Keratinocyte (primary cell): ENCODE results near the gene TAOK1. TPM values are rescaled to one million over a fixed set of nuclear protein-coding genes. Genes with fewer than 3 reads are reported as not detected.
A peak's percentile ranks its signal among the peaks of the same experiment; 100 is the strongest.

Source experiments
- DNase-seq: peaks from one replicate; pipeline ENCODE4 v3.0.0-alpha.2; 2011; ENCODE audit warnings: low read depth, missing footprints, low spot score
- FAIRE-seq: peaks from 2 replicates; lab custom pipeline; 2011; peaks lifted over from hg19 to GRCh38; lab: Jason Lieb, UNC
- H2AFZ ChIP-seq: 2 replicates; pipeline ENCODE4 v1.6.0; 2012; ENCODE audit warnings: low read length, control low read depth, inconsistent platforms; ENCODE audit not compliant: control insufficient read depth
- H3K27ac ChIP-seq: 2 replicates; pipeline ENCODE4 v1.5.1; 2011; ENCODE audit warnings: low read length; ENCODE audit not compliant: control insufficient read depth, insufficient read depth
- H3K27me3 ChIP-seq: 3 replicates; pipeline ENCODE4 v1.6.0; 2011; ENCODE audit warnings: low read length; ENCODE audit not compliant: control insufficient read depth, insufficient read depth; ENCODE audit errors: extremely low read depth
- H3K36me3 ChIP-seq, 2 experiments: 2 replicates in 1 of 2; 3 replicates in 1 of 2; pipeline ENCODE4 v1.5.1; 2011; ENCODE audit warnings: low read length in 2 of 2, mild to moderate bottlenecking in 1 of 2; ENCODE audit not compliant: control insufficient read depth in 2 of 2, insufficient read depth in 2 of 2; ENCODE audit errors: extremely low read depth in 1 of 2
- H3K4me1 ChIP-seq: 3 replicates; pipeline ENCODE4 v1.5.1; 2011; ENCODE audit warnings: low read length; ENCODE audit not compliant: control insufficient read depth, insufficient read depth; ENCODE audit errors: extremely low read depth
- H3K4me2 ChIP-seq: 3 replicates; pipeline ENCODE4 v1.6.0; 2011; ENCODE audit warnings: low read depth, low read length; ENCODE audit not compliant: control insufficient read depth, insufficient read depth; ENCODE audit errors: extremely low read depth
- H3K4me3 ChIP-seq, 3 experiments: fragments of 200-600 bp in 1 of 3; sonication (generic) in 1 of 3; 2 replicates in 2 of 3; 3 replicates in 1 of 3; pipeline ENCODE4 v1.5.1; 2011 to 2016; ENCODE audit warnings: low read length in 3 of 3, mild to moderate bottlenecking in 3 of 3, control low read depth in 2 of 3, inconsistent platforms in 1 of 3, low read depth in 1 of 3, mixed read lengths in 1 of 3, mixed run types in 1 of 3, moderate library complexity in 1 of 3; ENCODE audit not compliant: control insufficient read depth in 2 of 3, insufficient read depth in 2 of 3; ENCODE audit errors: extremely low read depth in 1 of 3
- H3K79me2 ChIP-seq: 2 replicates; pipeline ENCODE4 v1.6.0; 2012; ENCODE audit warnings: low read length; ENCODE audit not compliant: control insufficient read depth, insufficient read depth
- H3K9ac ChIP-seq: 3 replicates; pipeline ENCODE4 v1.6.0; 2011; ENCODE audit warnings: low read length; ENCODE audit not compliant: control insufficient read depth, insufficient read depth; ENCODE audit errors: extremely low read depth
- H3K9me1 ChIP-seq: 3 replicates; pipeline ENCODE4 v1.6.0; 2011; ENCODE audit warnings: low read length; ENCODE audit not compliant: control insufficient read depth, insufficient read depth; ENCODE audit errors: extremely low read depth
- H3K9me3 ChIP-seq: 2 replicates; pipeline ENCODE4 v1.5.1; 2012; ENCODE audit warnings: low read depth, low read length; ENCODE audit not compliant: control insufficient read depth
- H4K20me1 ChIP-seq: 3 replicates; pipeline ENCODE4 v1.6.0; 2011; ENCODE audit warnings: low read length; ENCODE audit not compliant: control insufficient read depth, insufficient read depth; ENCODE audit errors: extremely low read depth
- CTCF ChIP-seq, 3 experiments: IDR thresholded peaks in 1 of 3; conservative IDR thresholded peaks in 1 of 3; optimal IDR thresholded peaks in 1 of 3; 2 replicates in 2 of 3; 3 replicates in 1 of 3; pipeline versions ENCODE3 to v1.5.1; 2011; ENCODE audit warnings: low read length in 3 of 3, mild to moderate bottlenecking in 3 of 3, moderate library complexity in 2 of 3, control low read depth in 1 of 3, inconsistent platforms in 1 of 3; ENCODE audit not compliant: insufficient read depth in 2 of 3; ENCODE audit errors: extremely low read depth in 1 of 3
- EZH2 ChIP-seq: IDR thresholded peaks from one replicate; pipeline ENCODE4 v1.6.1; 2012; ENCODE audit warnings: inconsistent platforms, mild to moderate bottlenecking, low read length, moderate library complexity
- dilution Hi-C: fragments of 300-500 bp; cut with MboI; formaldehyde crosslinking; loops from one replicate; pipeline ENCODE4 v1.7.0; 2020; ENCODE audit warnings: low sequenced_read_pairs; ENCODE audit not compliant: extremely low pct_ligation_motif_present
- polyA plus RNA-seq, 5 experiments: library from polyadenylated mRNA; depleted of rRNA in 3 of 5; stranded (reverse) in 3 of 5; stranded (forward) in 1 of 5; unstranded in 1 of 5; fragments of >200 nt; gene quantifications; 1 replicate in 1 of 5; 2 replicates in 3 of 5; 3 replicates in 1 of 5; pipeline versions ENCODE4 v1.2.1 to v1.2.3, GENCODE V29; 2011 to 2012; ENCODE audit warnings: missing spikeins in 2 of 5, low read depth in 1 of 5, low replicate concordance in 1 of 5

Gene TAOK1
- polyA plus RNA-seq, 1 donor (not counting 4 experiments of a cell fraction or from before 2014, with no cell fraction given), result 26.7 TPM

- Histone ChIP-seq H3K9me1 (no peaks in the 10 kb centered on the region), H3K36me3 (peaks cover 0 to 2% of the 10 kb centered on the region in 2 experiments), H4K20me1 (no peaks in the 10 kb centered on the region), H3K4me2 (no peak overlapping the region), H3K27me3 (no peaks in the 10 kb centered on the region), H3K9me3 (no peaks in the 10 kb centered on the region), H3K9ac (no peak overlapping the region), H3K4me3 (no peak overlapping the region), H3K27ac (no peak overlapping the region), H3K4me1 (no peaks in the 10 kb centered on the region), H3K79me2 (no peaks in the 10 kb centered on the region), H2AFZ (no peak overlapping the region)
- TF ChIP-seq EZH2, result no peak
- no peak for TF ChIP-seq CTCF (optimal IDR thresholded peaks at IDR 0.05 in 1 of 3, IDR thresholded peaks at IDR 0.05 in 1 of 3, conservative IDR thresholded peaks at IDR 0.05 in 1 of 3; ENCODE audit: extremely low read depth in 1 of 3, insufficient read depth in 2 of 3, low read length in 3 of 3)
- dilution Hi-C loops, result no loop called here
- DNase-seq (no peak), FAIRE-seq (peak; percentile 56)
Observed at GRCh38 chr17:29549177-29549923, 159.2 kb downstream of the TAOK1 start.

GRCh38 chr17:29555840-29556239 is 165.7 kb downstream of the TAOK1 start:
- H3K4me2 ChIP-seq, result no peak overlapping the region
- no peak overlapping the region for H3K4me3 ChIP-seq
- no peaks in the 10 kb centered on the region for H3K36me3 ChIP-seq
- H3K27ac ChIP-seq, result no peak overlapping the region
- no peaks in the 10 kb centered on the region for H3K27me3 ChIP-seq
- no peak for FAIRE-seq
- no peaks in the 10 kb centered on the region for H4K20me1 ChIP-seq
- H3K9me1 ChIP-seq, result no peaks in the 10 kb centered on the region
- dilution Hi-C loops, result no loop called here
- no peak overlapping the region for H3K9ac ChIP-seq
- no peaks in the 10 kb centered on the region for H3K4me1 ChIP-seq
- H3K79me2 ChIP-seq, result no peaks in the 10 kb centered on the region
- TF ChIP-seq CTCF (optimal IDR thresholded peaks at IDR 0.05 in 1 of 3, IDR thresholded peaks at IDR 0.05 in 1 of 3, conservative IDR thresholded peaks at IDR 0.05 in 1 of 3; ENCODE audit: extremely low read depth in 1 of 3, insufficient read depth in 2 of 3, low read length in 3 of 3) (no peak), EZH2 (no peak)
- no peak for DNase-seq
- H3K9me3 ChIP-seq, result no peaks in the 10 kb centered on the region
- H2AFZ ChIP-seq, result no peak overlapping the region
